Measurements from ENCODE around the gene LACTB. TPM values are rescaled to one million over a fixed set of nuclear protein-coding genes. Genes with fewer than 3 reads are reported as not detected.

LACTB gene, protein sequence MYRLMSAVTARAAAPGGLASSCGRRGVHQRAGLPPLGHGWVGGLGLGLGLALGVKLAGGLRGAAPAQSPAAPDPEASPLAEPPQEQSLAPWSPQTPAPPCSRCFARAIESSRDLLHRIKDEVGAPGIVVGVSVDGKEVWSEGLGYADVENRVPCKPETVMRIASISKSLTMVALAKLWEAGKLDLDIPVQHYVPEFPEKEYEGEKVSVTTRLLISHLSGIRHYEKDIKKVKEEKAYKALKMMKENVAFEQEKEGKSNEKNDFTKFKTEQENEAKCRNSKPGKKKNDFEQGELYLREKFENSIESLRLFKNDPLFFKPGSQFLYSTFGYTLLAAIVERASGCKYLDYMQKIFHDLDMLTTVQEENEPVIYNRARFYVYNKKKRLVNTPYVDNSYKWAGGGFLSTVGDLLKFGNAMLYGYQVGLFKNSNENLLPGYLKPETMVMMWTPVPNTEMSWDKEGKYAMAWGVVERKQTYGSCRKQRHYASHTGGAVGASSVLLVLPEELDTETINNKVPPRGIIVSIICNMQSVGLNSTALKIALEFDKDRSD
- total RNA-seq: 10 to 100 TPM; 12.4 to 13.5 TPM

DNA sequence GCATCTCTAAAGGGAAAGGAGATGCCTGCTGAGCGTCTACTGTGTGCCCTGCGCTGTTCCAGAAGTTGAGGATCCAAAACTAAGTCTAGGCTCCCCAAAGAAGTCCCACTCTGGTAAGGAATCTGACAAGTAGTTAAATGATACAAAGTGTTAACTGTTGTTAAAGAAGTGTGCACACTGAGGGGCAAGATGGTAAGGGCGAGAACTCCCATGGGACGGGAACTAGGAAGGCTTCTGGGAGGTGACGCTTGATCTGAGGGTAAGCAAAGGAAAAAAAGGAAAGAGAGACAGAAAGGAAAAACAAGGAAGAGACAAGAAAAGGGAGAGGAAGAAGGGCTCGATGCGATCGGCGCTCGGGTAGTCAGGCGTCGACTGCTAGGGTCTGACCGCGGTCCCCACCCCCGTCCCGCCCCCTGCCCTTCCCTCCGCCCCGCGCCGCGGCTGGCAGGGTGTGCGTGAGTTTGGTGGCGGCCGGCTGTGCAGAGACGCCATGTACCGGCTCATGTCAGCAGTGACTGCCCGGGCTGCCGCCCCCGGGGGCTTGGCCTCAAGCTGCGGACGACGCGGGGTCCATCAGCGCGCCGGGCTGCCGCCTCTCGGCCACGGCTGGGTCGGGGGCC is at the start of gene LACTB:
LACTB (plus strand) TSS at position 480 of the 620 bp plus-strand sequence; CDS start at position 491, 11 bp downstream.
- peak within 1 kb of the TSS; percentile 90 for H3K27ac Mint-ChIP-seq
- DNase-seq (peak; percentile 85), ATAC-seq (ENCODE audit: low read depth) (peak; percentile 87)
- H3K36me3 Mint-ChIP-seq: peaks cover 20% of the 10 kb centered on the region
- H3K9me3 Mint-ChIP-seq: peaks cover 8% of the 10 kb centered on the region
- peak within 1 kb of the TSS; percentile 88 for H3K4me3 Mint-ChIP-seq
- H3K4me1 Mint-ChIP-seq: peaks cover 14% of the 10 kb centered on the region
- peaks cover 6% of the 10 kb centered on the region for H3K27me3 Mint-ChIP-seq
- POLR2A ChIA-PET: interaction anchor here (1.0 kb wide), 1 partner anchor 36 kb away, joined by 6 read pairs; the partner anchor contains the start of gene RPS27L

DNA sequence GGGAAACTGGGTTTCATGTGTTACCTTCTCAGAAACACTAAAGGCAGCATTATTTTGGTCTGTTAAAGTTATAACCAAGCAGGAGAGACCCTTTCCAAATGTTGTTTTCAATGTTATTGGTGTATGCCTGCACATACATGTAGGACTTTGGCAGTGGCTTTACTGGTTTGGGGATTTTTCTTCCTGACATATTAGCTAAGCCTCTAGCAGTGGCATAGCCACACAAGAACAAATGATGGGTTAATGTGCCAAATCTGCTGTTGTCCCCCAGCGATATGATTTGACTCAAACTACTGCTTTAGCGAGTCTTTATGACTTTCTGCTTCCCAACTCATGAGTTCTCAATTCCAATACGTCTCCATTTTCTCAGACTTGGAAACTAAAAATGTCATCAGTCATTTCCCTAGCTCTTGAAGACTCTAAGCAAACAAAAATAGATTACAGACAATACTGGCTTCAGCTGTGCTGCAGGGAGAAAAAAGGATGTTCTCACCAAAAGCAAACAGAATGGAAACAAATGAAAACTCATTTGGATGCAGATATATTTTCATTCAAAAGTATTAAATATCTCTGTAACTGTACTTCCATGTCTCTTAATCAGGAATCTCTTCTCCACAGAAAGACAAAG is 49.5 kb upstream of the LACTB start:
- POLR2A ChIA-PET: no interaction called here
- Mint-ChIP-seq H3K27ac (no peak overlapping the region), H3K36me3 (no peaks in the 10 kb centered on the region), H3K4me1 (peaks cover 11% of the 10 kb centered on the region), H3K9me3 (no peaks in the 10 kb centered on the region), H3K27me3 (peaks cover 2% of the 10 kb centered on the region), H3K4me3 (no peak overlapping the region)
- no peak for DNase-seq
- no peak for ATAC-seq (ENCODE audit: low read depth)

DNA sequence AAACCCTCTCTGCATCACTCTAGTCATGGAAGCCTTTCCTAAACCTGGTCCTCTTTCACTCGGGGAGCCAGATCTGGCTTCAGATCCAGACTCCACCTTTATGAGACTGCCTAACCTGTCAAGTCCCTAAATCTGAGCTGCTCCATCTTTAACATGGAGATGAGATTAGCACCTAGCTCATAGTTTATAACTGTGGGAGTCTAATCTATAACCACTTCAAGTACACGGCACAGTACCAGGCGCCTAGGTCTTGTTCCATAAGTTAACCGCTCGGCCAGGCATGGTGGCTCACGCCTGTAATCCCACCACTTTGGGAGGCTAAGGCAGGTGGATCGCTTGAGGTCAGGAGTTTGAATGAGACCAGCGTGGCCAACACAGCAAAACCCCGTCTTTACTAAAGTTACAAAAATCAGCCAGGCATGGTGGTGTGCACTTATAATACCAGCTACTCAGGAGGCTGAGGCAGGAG is 48.8 kb upstream of the LACTB start:
- H3K27ac Mint-ChIP-seq: no peak overlapping the region
- ATAC-seq (ENCODE audit: low read depth) (no peak), DNase-seq (no peak)
- no peaks in the 10 kb centered on the region for H3K9me3 Mint-ChIP-seq
- H3K4me1 Mint-ChIP-seq: peaks cover 11% of the 10 kb centered on the region
- no peaks in the 10 kb centered on the region for H3K36me3 Mint-ChIP-seq
- H3K4me3 Mint-ChIP-seq: no peak overlapping the region
- H3K27me3 Mint-ChIP-seq: peaks cover 3% of the 10 kb centered on the region
- POLR2A ChIA-PET: no interaction called here

DNA sequence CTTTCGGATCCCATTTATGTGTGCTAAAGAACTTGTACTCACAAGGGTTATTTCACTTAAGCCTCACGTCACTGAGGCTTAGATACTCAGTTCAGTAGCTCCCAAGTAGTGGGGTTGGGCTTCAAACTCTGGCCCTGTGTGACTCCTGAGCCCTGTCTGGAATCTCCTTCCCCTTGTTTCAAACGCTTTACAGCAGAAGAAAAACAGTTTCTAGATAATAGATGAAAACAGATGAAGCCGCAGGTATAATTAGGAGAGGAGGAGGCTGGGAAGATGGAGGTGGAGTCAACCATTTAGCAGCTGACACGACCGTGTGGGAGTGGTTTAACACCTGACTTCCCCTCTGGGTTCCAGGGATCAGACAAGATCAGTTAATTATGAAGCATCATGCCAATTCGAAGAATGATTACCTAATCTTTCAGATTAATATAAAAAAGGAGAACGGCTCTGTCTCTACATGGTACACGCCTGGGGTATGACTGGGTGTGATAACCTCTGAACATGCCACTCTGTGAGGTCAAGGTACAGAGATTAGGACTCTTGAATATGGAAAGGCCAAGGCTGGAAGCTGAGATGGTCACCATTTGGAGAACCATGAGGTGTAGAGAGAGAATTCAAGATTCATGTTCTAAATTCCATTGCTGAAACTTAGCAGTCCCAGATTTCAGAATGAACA is 48.0 kb upstream of the LACTB start:
- no peak overlapping the region for H3K27ac Mint-ChIP-seq
- ATAC-seq (ENCODE audit: low read depth) (no peak), DNase-seq (no peak)
- peaks cover 11% of the 10 kb centered on the region for H3K4me1 Mint-ChIP-seq
- H3K9me3 Mint-ChIP-seq: no peaks in the 10 kb centered on the region
- H3K36me3 Mint-ChIP-seq: no peaks in the 10 kb centered on the region
- H3K27me3 Mint-ChIP-seq: peaks cover 4% of the 10 kb centered on the region
- POLR2A ChIA-PET: no interaction called here
- H3K4me3 Mint-ChIP-seq: no peak overlapping the region

DNA sequence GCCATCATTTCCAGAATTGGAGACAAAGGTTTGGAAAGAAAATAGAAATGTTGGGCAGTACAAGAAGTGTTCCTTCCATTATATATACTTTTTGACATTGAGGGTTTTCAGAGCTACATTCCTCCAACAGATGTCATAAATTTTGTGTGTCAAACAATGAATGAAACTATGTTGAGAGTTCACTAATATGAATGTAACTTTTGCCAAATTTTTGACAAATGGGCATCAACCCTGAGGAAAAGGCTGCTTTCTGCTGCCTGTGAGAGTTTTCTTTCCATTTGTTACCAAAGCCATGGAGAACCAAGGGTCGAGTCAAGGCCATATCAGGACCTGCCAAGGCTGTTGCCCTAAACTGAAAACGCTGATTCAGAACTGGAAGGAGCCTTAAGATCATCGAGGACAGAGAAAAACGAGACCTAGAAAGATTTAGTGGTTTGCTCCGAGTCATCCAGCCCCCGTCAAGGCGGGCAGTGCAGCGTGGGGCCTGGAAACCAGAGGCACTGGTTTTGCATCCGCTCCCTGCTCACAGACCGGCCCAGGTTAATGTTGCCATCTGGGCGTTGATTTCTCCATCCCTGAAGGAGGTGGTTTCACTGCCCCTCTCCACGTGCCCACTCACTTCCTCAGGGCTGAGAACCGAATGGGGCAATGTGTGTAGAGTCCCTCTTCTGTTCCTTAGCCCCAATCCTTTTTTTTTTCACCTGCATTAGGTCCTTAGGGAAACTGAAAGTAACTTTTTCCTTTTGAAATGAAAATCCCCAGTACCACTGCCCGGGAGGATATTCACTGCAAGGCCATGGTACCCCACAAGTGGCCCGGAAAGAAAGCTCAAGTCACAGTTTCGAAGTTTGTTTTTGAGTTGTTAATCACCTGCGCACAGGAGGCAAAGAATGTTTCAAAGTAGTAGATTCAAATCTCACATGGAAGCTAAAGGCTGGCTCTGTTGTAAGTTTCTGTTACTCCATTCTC is 46.4 kb upstream of the LACTB start:
- Mint-ChIP-seq H3K9me3 (no peaks in the 10 kb centered on the region), H3K36me3 (no peaks in the 10 kb centered on the region), H3K27ac (no peak overlapping the region), H3K4me1 (peaks cover 11% of the 10 kb centered on the region), H3K27me3 (peaks cover 4% of the 10 kb centered on the region), H3K4me3 (no peak overlapping the region)
- ATAC-seq (ENCODE audit: low read depth): no peak
- DNase-seq: no peak
- POLR2A ChIA-PET: no interaction called here

DNA sequence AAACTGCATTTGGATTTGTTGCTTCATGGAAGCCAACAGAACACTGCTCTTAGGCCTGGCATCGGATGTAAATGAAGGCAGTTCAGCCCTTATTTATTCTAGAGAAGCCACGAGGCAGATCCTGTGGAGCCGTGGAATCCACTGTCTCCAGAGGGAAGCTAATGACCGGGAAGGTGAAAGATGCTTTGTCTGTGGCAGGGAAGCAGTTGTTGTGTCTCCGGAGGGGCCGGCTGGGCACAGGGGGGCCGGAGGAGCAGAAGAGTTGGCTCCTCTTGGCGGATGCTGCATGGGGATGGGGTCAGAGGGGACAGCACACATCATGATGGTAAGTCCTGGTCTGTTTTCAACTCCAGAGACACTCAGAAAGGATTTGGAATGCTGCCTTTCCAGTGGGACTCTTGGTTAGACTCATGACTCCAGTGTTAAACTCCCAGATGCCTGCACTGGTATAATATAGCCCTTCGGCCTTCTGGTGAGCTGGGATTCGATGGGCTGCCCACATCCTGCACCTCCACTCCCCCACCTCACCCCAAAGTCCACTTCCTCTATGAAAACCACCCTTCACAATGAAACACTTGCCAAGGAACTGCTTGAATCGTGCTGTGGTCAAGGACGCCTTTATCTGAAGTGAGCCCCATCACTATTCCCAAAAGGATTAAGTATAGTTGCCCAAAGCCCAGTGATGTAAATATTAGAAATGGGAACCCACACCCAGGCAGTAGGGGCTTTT is 45.5 kb upstream of the LACTB start:
- Mint-ChIP-seq H3K27ac (no peak overlapping the region), H3K9me3 (no peaks in the 10 kb centered on the region), H3K4me1 (peaks cover 11% of the 10 kb centered on the region), H3K4me3 (no peak overlapping the region), H3K36me3 (no peaks in the 10 kb centered on the region), H3K27me3 (peaks cover 4% of the 10 kb centered on the region)
- POLR2A ChIA-PET: no interaction called here
- ATAC-seq (ENCODE audit: low read depth): no peak
- DNase-seq: no peak

DNA sequence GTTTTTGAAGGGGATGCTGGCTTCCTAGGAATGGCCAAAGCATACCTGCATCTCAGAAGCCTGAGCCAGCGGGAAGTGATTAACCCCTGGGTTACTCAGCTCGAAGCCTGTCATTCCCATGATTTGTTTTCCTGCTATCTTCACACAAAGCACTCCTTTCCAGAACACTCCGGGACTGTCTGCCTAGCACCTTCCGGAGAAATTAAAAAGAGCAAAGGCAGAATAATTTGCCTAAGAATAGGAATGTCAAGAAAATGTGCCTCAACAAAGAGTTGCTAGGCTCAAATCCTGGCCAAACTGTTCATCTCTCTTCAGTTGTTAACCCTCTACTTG is 45.0 kb upstream of the LACTB start:
- no peaks in the 10 kb centered on the region for H3K36me3 Mint-ChIP-seq
- H3K27ac Mint-ChIP-seq: no peak overlapping the region
- ATAC-seq (ENCODE audit: low read depth) (no peak), DNase-seq (no peak)
- POLR2A ChIA-PET: no interaction called here
- peaks cover 11% of the 10 kb centered on the region for H3K4me1 Mint-ChIP-seq
- H3K27me3 Mint-ChIP-seq: peaks cover 4% of the 10 kb centered on the region
- H3K9me3 Mint-ChIP-seq: no peaks in the 10 kb centered on the region
- no peak overlapping the region for H3K4me3 Mint-ChIP-seq

DNA sequence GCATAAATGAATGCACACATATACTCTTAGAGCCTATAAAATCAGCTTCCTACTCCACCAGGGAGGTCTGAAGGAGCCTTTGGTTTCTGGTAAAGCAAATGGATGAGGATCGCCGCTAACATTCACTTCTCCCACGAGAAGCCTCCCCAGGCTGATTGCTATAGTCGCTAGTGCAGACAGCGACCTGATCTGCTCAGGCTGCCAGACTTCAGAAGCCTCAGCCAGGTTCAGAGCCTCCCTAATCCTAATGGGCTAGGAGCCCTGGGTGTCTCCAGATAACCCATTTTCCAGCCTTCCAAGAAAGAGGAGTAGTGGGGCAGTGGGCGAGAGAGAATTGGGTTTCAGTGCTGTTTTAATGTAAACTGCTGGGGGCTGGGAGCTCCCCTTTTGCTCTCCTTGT is 43.7 kb upstream of the LACTB start:
- Mint-ChIP-seq H3K27ac (no peak overlapping the region), H3K36me3 (no peaks in the 10 kb centered on the region), H3K9me3 (no peaks in the 10 kb centered on the region), H3K4me1 (peaks cover 11% of the 10 kb centered on the region), H3K27me3 (peaks cover 6% of the 10 kb centered on the region), H3K4me3 (no peak overlapping the region)
- POLR2A ChIA-PET: no interaction called here
- no peak for DNase-seq
- ATAC-seq (ENCODE audit: low read depth): no peak

DNA sequence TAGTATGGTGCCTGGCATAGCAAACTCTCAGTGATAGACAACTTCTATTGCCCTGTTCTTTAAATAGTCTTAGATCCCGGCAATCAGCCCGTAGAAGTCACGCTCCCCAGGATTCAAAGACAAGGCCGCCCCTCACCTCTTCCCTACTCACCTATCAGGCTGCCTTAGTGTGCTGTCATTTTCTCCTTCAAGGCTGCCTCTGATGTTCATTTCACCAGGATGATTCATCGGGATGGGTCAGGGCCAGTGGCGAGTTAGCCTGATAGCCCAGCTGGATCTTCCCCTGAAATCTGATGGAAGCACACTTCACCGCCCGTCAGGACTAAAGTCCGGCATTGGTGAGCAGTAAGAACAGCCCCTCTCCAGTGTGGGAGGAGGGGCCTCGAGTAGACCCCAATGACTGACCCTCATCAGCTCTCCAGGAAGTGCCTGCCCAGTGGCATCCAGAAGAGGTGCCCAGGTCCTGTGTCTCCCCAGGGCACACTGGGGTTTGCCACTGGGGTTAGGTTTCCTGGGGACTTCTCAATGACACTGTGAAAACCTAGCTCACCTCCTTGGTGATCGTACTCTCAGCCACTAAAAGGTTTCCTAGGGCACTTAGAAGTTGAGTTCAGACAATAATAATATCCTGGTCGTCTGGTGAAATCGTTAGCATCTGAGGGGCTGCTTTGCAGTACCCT is 41.6 kb upstream of the LACTB start:
- POLR2A ChIA-PET: interaction anchor here (0.7 kb wide), 1 partner anchor 118 kb away, joined by 4 read pairs; no protein-coding TSS in a partner anchor
- Mint-ChIP-seq H3K9me3 (no peaks in the 10 kb centered on the region), H3K4me3 (no peak overlapping the region)

DNA sequence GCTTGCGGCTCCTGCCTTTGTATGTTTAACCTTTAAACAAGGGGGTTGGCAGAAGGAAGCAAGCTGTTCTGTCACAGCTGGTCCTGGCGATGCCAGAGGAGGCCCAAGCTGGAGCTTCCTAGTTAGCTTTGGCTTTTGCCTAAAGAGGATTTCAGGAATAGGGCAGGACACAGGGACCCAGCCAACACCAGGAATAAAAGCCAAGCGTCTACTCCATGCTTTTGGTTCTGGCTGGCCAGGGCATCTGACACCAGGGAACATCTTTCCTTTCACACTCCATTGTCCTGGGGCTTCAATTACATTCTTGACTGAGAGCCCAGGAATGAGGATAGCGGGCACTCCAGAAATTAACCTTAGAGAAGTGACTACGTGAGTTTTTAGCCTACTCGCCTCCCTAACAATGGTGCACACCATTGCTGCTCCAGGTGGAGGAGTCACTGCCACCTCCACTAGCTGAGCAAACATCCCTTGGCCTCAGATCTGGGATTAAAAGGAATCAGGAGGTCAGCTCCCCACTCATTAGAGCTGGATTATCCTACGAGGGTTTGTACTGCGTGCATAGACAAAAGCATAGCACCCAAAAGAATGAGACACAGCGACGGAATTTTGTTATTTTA is 40.9 kb upstream of the LACTB start:
- H3K27ac Mint-ChIP-seq: no peak overlapping the region
- no peak for ATAC-seq (ENCODE audit: low read depth)
- POLR2A ChIA-PET: no interaction called here
- H3K27me3 Mint-ChIP-seq: peaks cover 9% of the 10 kb centered on the region
- H3K36me3 Mint-ChIP-seq: no peaks in the 10 kb centered on the region
- peaks cover 9% of the 10 kb centered on the region for H3K4me1 Mint-ChIP-seq
- no peaks in the 10 kb centered on the region for H3K9me3 Mint-ChIP-seq
- no peak for DNase-seq
- H3K4me3 Mint-ChIP-seq: no peak overlapping the region

More for the DNA sequence above, 41.6 kb upstream of the LACTB start:
- Mint-ChIP-seq H3K27me3 (peaks cover 9% of the 10 kb centered on the region), H3K4me1 (peaks cover 11% of the 10 kb centered on the region), H3K36me3 (no peaks in the 10 kb centered on the region), H3K27ac (no peak overlapping the region)
- DNase-seq (no peak), ATAC-seq (ENCODE audit: low read depth) (no peak)

DNA sequence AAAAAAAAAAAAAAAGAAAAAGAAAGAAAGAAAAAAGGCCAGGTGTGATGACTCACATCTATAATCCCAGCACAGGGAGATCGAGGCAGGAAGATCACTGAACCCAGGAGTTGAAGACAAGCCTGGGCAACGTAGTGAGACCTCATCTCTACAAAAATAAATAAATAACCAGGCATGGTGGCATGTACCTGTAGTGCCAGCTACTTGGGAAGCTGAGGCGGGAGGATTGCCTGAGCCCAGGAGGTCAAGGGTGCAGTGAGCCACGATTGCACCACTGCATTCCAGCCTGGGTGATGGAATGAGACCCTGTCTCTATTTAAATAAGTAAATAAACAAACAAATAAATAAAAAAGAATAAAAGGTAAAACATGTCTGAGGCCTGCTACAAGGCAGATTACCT is 39.3 kb upstream of the LACTB start:
- H3K4me3 Mint-ChIP-seq: no peak overlapping the region
- no peak overlapping the region for H3K27ac Mint-ChIP-seq
- H3K27me3 Mint-ChIP-seq: peaks cover 9% of the 10 kb centered on the region
- ATAC-seq (ENCODE audit: low read depth) (no peak), DNase-seq (no peak)
- H3K9me3 Mint-ChIP-seq: no peaks in the 10 kb centered on the region
- H3K36me3 Mint-ChIP-seq: no peaks in the 10 kb centered on the region
- POLR2A ChIA-PET: no interaction called here
- H3K4me1 Mint-ChIP-seq: no peaks in the 10 kb centered on the region

All from activated naive CD8-positive, alpha-beta T cell treated with anti-CD3 and anti-CD28 coated beads, Interleukin-2, amount 10 ng/mL, durations not matched to agents 7 days and 5 days (primary cell).